Progenitor cell of endocrine pancreas (in vitro differentiated cells): ENCODE results near the gene OR6P1. TPM values are rescaled to one million over a fixed set of nuclear protein-coding genes. Genes with fewer than 3 reads are reported as not detected.

Experiments used
- DNase-seq: peaks from one replicate; pipeline ENCODE4 v3.0.0; 2021; ENCODE audit warnings: low spot score; ENCODE audit not compliant: unreplicated experiment
- H3K27ac Mint-ChIP-seq: 2 replicates; pipeline ENCODE4 v1.8.0; 2021; ENCODE audit warnings: mild to moderate bottlenecking, moderate library complexity, mixed read lengths
- H3K27me3 Mint-ChIP-seq: 2 replicates; pipeline ENCODE4 v1.8.0; 2021; ENCODE audit warnings: mixed read lengths
- H3K36me3 Mint-ChIP-seq: 2 replicates; pipeline ENCODE4 v1.8.0; 2022; ENCODE audit warnings: mixed read lengths; ENCODE audit not compliant: insufficient read depth
- H3K4me1 Mint-ChIP-seq: 2 replicates; pipeline ENCODE4 v1.8.0; 2021; ENCODE audit warnings: low read depth, mixed read lengths
- H3K4me3 Mint-ChIP-seq: 2 replicates; pipeline ENCODE4 v1.8.0; 2021; ENCODE audit warnings: low read depth, mild to moderate bottlenecking, moderate library complexity, mixed read lengths
- H3K9me3 Mint-ChIP-seq: 2 replicates; pipeline ENCODE4 v1.8.0; 2021; ENCODE audit warnings: low read depth, mixed read lengths
- total RNA-seq: library from RNA; stranded (reverse); gene quantifications from 2 replicates; pipeline ENCODE4 v1.2.1, GENCODE V29; 2021
- TF ChIP-seq, protein P1 (sequence below): fragments of 200-600 bp; sonication (generic); IDR thresholded peaks from one replicate; pipeline ENCODE4 v1.5.0; 2021; ENCODE audit warnings: antibody characterized with exemption, mild to moderate bottlenecking; ENCODE audit not compliant: unreplicated experiment

OR6P1 gene
- total RNA-seq, 1 donor from 2014 or later = not detected

DNA sequence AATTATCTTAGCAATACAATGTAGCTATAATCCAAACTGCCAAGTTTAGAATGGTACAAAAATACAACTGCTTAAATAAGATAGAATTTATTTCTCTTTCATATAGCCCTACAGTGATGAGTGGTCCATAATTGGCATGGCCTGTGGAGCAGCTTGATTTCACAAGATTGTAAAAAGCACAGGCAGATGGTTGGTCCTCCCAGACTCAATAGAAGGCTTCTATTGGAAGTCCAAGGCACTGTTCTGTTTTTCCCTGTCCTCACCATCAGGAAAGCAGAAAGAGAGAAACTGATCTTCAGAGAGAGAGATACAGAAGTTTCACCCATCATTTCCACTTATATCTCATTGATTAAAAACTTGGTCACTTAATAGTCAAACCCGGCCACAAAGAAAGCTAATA, 1.8 kb upstream of the OR6P1 start:
- H3K4me3 Mint-ChIP-seq = no peak overlapping the region
- no peak for DNase-seq
- no peaks in the 10 kb centered on the region for H3K27me3 Mint-ChIP-seq
- TF ChIP-seq, protein P1, sequence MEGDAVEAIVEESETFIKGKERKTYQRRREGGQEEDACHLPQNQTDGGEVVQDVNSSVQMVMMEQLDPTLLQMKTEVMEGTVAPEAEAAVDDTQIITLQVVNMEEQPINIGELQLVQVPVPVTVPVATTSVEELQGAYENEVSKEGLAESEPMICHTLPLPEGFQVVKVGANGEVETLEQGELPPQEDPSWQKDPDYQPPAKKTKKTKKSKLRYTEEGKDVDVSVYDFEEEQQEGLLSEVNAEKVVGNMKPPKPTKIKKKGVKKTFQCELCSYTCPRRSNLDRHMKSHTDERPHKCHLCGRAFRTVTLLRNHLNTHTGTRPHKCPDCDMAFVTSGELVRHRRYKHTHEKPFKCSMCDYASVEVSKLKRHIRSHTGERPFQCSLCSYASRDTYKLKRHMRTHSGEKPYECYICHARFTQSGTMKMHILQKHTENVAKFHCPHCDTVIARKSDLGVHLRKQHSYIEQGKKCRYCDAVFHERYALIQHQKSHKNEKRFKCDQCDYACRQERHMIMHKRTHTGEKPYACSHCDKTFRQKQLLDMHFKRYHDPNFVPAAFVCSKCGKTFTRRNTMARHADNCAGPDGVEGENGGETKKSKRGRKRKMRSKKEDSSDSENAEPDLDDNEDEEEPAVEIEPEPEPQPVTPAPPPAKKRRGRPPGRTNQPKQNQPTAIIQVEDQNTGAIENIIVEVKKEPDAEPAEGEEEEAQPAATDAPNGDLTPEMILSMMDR = no peak
- no peaks in the 10 kb centered on the region for H3K36me3 Mint-ChIP-seq
- no peak overlapping the region for H3K27ac Mint-ChIP-seq
- H3K9me3 Mint-ChIP-seq = no peaks in the 10 kb centered on the region
- no peaks in the 10 kb centered on the region for H3K4me1 Mint-ChIP-seq

DNA sequence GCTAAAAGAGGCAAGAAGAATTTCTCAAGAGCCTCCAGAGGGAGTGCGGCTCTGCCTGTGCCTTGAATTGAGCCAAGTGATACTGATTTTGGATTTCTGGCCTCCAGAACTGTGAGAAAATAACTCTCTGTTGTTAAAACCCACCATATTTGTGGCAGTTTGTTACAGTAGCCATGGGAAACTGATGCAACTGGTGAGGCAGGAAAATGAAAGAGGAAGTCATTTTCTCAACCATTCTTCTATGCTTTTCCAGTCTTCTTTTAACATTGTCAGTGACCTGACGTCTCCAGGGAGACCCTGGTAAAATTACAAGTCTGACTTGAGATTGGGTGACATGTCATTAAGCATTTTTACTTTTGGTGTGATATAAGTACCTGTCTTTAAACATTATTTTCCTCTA, 5.8 kb downstream of the OR6P1 start:
- DNase-seq = no peak
- Mint-ChIP-seq H3K27me3 (no peaks in the 10 kb centered on the region), H3K27ac (no peak overlapping the region), H3K36me3 (no peaks in the 10 kb centered on the region), H3K4me3 (no peak overlapping the region), H3K4me1 (no peaks in the 10 kb centered on the region), H3K9me3 (no peaks in the 10 kb centered on the region)
- TF ChIP-seq, protein P1 = no peak

DNA sequence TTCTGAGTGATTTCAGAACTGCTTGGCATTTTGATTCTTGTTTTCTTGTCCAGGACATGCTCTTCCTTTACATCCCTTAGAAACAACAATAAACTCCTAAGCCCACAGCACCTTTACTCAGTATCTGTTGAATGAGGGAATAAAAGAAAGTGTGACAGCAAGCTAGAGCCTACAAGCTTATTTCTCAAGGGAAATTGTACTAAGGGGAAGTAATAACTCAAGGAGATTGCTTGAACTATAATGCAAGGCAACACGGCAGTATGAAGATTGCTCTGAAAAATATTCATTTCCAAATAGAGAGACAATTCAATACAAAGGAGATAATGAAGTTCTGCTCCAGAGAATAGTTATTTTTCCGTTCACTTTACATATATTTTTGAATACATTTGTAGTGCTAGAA, 6.5 kb downstream of the OR6P1 start:
- no peak overlapping the region for H3K4me3 Mint-ChIP-seq
- DNase-seq = no peak
- H3K36me3 Mint-ChIP-seq = no peaks in the 10 kb centered on the region
- no peaks in the 10 kb centered on the region for H3K4me1 Mint-ChIP-seq
- no peak overlapping the region for H3K27ac Mint-ChIP-seq
- no peaks in the 10 kb centered on the region for H3K9me3 Mint-ChIP-seq
- H3K27me3 Mint-ChIP-seq = no peaks in the 10 kb centered on the region
- TF ChIP-seq, protein P1 = no peak

DNA sequence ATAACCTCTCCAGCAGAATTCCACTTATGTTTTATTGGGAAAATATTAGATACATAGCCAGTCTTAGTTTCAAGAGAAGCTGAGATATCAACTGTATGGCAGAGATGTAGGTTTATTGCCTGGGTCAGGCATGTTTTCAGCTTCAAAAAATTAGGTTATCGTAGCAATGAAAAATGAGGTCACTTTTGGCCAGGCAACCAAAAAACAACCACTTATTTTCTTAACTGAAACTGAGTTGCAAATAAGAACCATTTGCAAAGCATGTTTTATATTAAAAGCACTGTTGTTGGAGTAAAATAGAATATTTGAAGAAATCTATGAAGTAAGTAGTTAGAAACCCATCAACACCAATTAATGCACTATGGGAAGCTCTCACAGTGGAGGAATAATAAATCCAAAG, 10.7 kb downstream of the OR6P1 start:
- Mint-ChIP-seq H3K27ac (no peak overlapping the region), H3K27me3 (no peaks in the 10 kb centered on the region), H3K36me3 (no peaks in the 10 kb centered on the region), H3K9me3 (no peaks in the 10 kb centered on the region), H3K4me3 (no peak overlapping the region), H3K4me1 (no peaks in the 10 kb centered on the region)
- TF ChIP-seq, protein P1 = no peak
- no peak for DNase-seq

DNA sequence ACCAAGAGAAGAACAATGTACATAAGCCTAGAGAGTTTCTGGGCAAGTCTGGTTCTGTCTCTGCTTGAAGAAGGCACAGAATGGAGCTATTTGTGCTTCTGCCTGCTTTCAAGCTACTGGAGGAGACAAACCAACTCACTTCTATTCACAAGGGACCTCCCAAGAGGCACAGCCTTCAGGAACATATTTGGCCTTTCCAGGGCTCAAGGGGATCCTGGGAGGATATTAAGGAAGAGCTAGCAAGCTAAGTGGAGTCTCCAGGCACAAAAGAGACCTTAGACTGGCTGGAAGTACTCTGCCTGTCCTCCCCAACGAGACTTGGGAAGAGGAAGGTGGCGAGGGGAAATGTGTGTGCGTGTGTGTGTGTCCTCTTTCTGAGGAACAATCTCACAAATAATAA, 16.0 kb downstream of the OR6P1 start, which contains the start of gene OR6Y1:
Gene OR6Y1, minus strand, starts transcription at position 54 of the 400 bp plus-strand sequence. CDS start 6,300 bp downstream, outside the sequence.
- no peak within 1 kb of the TSS for H3K27ac Mint-ChIP-seq
- H3K4me3 Mint-ChIP-seq = no peak within 1 kb of the TSS
- H3K36me3 Mint-ChIP-seq = no peaks in the 10 kb centered on the region
- no peak for DNase-seq
- H3K9me3 Mint-ChIP-seq = no peaks in the 10 kb centered on the region
- TF ChIP-seq, protein P1 = no peak
- H3K4me1 Mint-ChIP-seq = no peaks in the 10 kb centered on the region
- H3K27me3 Mint-ChIP-seq = no peaks in the 10 kb centered on the region
